ENCODE data around the gene AP2S1. TPM values are rescaled to one million over a fixed set of nuclear protein-coding genes. Genes with fewer than 3 reads are reported as not detected.

The AP2S1 gene
- total RNA-seq, 2 donors from 2014 or later = 118 to 141 TPM

- H3K9me3 ChIP-seq = no peaks in the 10 kb centered on the region
- H3K4me1 ChIP-seq (replicated peaks) = no peaks in the 10 kb centered on the region
- H3K4me3 ChIP-seq = no peak overlapping the region
- H3K27ac ChIP-seq = no peak overlapping the region
- no peaks in the 10 kb centered on the region for H3K36me3 ChIP-seq
- intact Hi-C loops (cut with DNase I) = no loop called here
- no peak for DNase-seq (ENCODE audit: low spot score)
- 100% methylated on average over 1 of the region's 1 CpG for WGBS
- no peak for TF ChIP-seq POLR2AphosphoS5 (IDR thresholded peaks at IDR 0.05)
- TF ChIP-seq POLR2A (IDR thresholded peaks at IDR 0.05) = no peak
- TF ChIP-seq, protein P1, sequence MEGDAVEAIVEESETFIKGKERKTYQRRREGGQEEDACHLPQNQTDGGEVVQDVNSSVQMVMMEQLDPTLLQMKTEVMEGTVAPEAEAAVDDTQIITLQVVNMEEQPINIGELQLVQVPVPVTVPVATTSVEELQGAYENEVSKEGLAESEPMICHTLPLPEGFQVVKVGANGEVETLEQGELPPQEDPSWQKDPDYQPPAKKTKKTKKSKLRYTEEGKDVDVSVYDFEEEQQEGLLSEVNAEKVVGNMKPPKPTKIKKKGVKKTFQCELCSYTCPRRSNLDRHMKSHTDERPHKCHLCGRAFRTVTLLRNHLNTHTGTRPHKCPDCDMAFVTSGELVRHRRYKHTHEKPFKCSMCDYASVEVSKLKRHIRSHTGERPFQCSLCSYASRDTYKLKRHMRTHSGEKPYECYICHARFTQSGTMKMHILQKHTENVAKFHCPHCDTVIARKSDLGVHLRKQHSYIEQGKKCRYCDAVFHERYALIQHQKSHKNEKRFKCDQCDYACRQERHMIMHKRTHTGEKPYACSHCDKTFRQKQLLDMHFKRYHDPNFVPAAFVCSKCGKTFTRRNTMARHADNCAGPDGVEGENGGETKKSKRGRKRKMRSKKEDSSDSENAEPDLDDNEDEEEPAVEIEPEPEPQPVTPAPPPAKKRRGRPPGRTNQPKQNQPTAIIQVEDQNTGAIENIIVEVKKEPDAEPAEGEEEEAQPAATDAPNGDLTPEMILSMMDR (IDR thresholded peaks at IDR 0.05) = no peak
- H3K27me3 ChIP-seq (replicated peaks; ENCODE audit: insufficient read depth) = no peaks in the 10 kb centered on the region
Measured at GRCh38 chr19:46797881-46798280, 52.8 kb downstream of the AP2S1 start.

DNA sequence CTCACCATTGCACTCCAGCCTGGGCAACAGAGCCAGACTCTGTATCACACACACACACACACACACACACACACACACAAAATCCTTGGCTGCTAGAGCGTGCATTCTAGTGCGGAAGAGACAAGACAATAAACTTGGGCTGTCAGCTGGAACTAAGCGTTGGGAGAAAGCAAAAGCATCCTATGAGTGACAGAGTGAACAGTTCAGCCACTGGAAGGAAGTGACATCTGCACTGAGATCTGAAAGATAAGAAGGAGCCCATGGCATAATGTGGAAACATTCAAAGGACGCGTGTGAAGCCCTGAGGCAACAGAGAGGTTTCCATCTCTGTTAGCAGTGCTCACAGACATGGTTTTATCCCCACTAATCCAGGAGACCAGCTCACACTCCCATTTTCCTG lies 58.7 kb downstream of the AP2S1 start:
- intact Hi-C loops (cut with DNase I) = no loop called here
- TF ChIP-seq, protein P1 (IDR thresholded peaks at IDR 0.05) = no peak
- no peak for TF ChIP-seq POLR2A (IDR thresholded peaks at IDR 0.05)
- TF ChIP-seq POLR2AphosphoS5 (IDR thresholded peaks at IDR 0.05) = no peak
- H3K27me3 ChIP-seq (replicated peaks; ENCODE audit: insufficient read depth) = no peaks in the 10 kb centered on the region
- H3K27ac ChIP-seq = no peak overlapping the region
- no peaks in the 10 kb centered on the region for H3K36me3 ChIP-seq
- H3K4me1 ChIP-seq (replicated peaks) = no peaks in the 10 kb centered on the region
- H3K9me3 ChIP-seq = no peaks in the 10 kb centered on the region
- DNase-seq (ENCODE audit: low spot score) = no peak
- H3K4me3 ChIP-seq = no peak overlapping the region
- 34% methylated on average over 5 of the region's 5 CpGs for WGBS

DNA sequence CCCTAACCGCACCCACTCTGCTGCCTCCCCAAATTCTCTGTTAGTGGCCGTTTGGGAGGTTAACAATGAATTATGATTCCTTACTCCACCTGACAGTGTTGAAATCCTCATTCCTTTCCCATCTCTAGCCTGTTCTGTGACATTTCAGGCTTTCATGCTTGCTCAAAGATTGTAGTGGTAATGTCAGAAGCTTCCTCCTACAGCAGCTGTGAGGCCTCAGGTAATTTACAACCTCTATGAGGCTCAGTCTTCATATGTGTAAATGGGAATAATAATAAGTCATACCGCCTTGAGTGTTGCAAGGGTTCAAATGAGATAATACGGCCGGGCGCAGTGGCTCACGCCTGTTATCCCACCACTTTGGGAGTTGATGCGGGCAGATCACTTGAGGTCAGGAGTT lies 61.3 kb downstream of the AP2S1 start:
- Histone ChIP-seq H3K4me1 (replicated peaks) (peaks cover 5% of the 10 kb centered on the region), H3K27me3 (replicated peaks; ENCODE audit: insufficient read depth) (no peaks in the 10 kb centered on the region), H3K36me3 (no peaks in the 10 kb centered on the region), H3K9me3 (no peaks in the 10 kb centered on the region), H3K27ac (no peak overlapping the region), H3K4me3 (no peak overlapping the region)
- 86% methylated on average over 8 of the region's 8 CpGs for WGBS
- no peak for TF ChIP-seq POLR2A (IDR thresholded peaks at IDR 0.05)
- no peak for TF ChIP-seq POLR2AphosphoS5 (IDR thresholded peaks at IDR 0.05)
- TF ChIP-seq, protein P1 (IDR thresholded peaks at IDR 0.05) = no peak
- intact Hi-C loops (cut with DNase I) = loop anchor here (5.0 kb wide), 1 partner anchor 47 kb away; no protein-coding TSS in a partner anchor
- no peak for DNase-seq (ENCODE audit: low spot score)

DNA sequence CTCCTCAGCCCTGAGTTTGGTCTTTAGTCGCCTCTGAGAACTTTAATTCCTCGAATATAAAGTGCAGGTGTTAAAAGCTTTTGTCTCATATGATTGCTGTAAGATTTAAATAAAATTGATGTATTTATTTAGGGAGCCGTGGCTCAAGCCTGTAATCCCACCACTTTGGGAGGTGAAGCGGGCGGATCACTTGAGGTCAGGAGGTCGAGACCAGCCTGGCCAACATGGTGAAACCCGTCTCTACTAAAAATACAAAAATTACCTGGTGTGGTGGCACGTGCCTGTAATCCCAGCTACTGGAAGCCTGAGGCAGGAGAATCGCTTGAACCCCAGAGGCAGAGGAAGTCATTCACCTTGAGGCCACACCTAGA lies 61.7 kb downstream of the AP2S1 start:
- Histone ChIP-seq H3K27me3 (replicated peaks; ENCODE audit: insufficient read depth) (no peaks in the 10 kb centered on the region), H3K4me3 (no peak overlapping the region), H3K27ac (no peak overlapping the region), H3K9me3 (no peaks in the 10 kb centered on the region), H3K4me1 (replicated peaks) (peaks cover 10% of the 10 kb centered on the region), H3K36me3 (no peaks in the 10 kb centered on the region)
- TF ChIP-seq POLR2A (IDR thresholded peaks at IDR 0.05) (no peak), POLR2AphosphoS5 (IDR thresholded peaks at IDR 0.05) (no peak)
- TF ChIP-seq, protein P1 (IDR thresholded peaks at IDR 0.05) = no peak
- intact Hi-C loops (cut with DNase I) = loop anchor here (5.0 kb wide), 1 partner anchor 47 kb away; no protein-coding TSS in a partner anchor
- DNase-seq (ENCODE audit: low spot score) = no peak
- WGBS = 61% methylated on average over 9 of the region's 9 CpGs

DNA sequence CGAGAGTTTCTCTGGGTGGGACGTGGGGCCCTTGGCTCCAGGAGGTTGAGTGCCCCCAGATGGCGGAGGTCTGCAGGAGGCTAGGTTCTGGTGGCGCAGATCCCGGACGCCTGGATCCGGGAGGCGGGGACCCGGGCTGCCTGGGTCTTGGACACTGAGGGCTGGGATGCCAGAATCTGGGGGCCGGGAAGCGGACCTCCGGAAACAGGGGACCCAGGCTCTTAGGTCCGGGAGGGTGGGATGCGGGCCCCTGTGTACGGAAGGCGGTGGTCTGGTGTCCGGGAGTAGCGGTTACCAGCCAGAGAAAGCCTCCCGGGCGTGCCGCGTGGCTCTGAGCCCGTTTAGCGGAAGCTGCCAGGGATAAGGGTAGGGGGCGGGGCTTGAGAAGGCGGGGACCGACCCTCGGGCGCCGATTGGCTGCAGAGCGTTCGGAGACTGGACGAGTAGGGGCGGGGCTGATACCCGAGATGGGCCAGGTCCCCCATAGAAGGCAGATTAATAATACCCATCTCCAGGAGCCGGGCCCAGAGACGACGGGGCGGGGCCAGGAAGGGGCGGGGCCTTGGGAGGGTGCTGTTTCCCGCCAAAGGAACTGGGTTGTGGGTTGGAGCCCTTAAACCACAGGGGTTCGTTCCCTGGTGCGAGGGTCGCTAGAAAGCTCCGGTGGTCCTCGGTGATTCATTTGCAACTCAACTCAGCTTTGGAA lies 62.2 kb downstream of the AP2S1 start, which contains the start of gene SLC1A5:
SLC1A5 (minus strand) TSS at position 333 of the 706 bp plus-strand sequence. CDS start 629 bp downstream, outside the sequence.
- DNase-seq (ENCODE audit: low spot score) = peak; percentile 98
- no peaks in the 10 kb centered on the region for H3K9me3 ChIP-seq
- H3K27ac ChIP-seq = peak within 1 kb of the TSS; percentile 89 to 92
- H3K4me3 ChIP-seq = peak within 1 kb of the TSS; percentile 76 to 93
- TF ChIP-seq POLR2A (IDR thresholded peaks at IDR 0.05) (peak; percentile 97), POLR2AphosphoS5 (IDR thresholded peaks at IDR 0.05) (peak; percentile 99)
- TF ChIP-seq, protein P1 (IDR thresholded peaks at IDR 0.05) = no peak
- intact Hi-C loops (cut with DNase I) = loop anchor here (5.0 kb wide), 1 partner anchor 46 kb away; no protein-coding TSS in a partner anchor
- H3K4me1 ChIP-seq (replicated peaks) = peaks cover 10% of the 10 kb centered on the region
- H3K27me3 ChIP-seq (replicated peaks; ENCODE audit: insufficient read depth) = no peaks in the 10 kb centered on the region
- H3K36me3 ChIP-seq = no peaks in the 10 kb centered on the region
- under 1% methylated on average over 39 of the region's 46 CpGs for WGBS
